ENCODE measurements around the gene DIRAS2.

DNA sequence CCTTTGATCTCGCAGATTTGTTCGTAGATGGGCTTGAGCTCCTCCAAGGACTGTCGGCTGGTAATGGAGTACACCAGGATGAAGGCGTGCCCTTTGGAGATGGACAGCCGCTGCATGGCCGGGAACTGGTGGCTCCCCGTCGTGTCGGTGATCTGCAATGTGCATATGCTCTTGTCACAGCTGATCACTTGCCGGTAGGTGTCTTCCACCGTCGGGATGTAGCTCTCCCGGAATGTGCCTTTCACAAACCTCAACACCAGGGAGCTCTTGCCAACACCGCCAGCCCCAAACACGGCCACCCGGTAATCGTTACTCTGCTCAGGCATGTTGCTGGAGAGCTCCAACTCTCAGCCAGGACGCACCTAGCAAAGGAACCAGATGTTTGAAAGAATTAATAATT, 29.1 kb downstream of the DIRAS2 start:
- TF ChIP-seq CTCF (optimal IDR thresholded peaks at IDR 0.05 in 1 of 3, IDR thresholded peaks at IDR 0.05 in 1 of 3, conservative IDR thresholded peaks at IDR 0.05 in 1 of 3; ENCODE audit: extremely low read depth in 1 of 3, insufficient read depth in 2 of 3, low read length in 3 of 3), result no peak
- TF ChIP-seq EZH2 (IDR thresholded peaks at IDR 0.05; ENCODE audit: low read length), result no peak

Measured in keratinocyte (primary cell).